ENCODE data around the gene ZDHHC7.

The ZDHHC7 gene

GRCh38 chr16:84931506-84931905 lies 79.8 kb downstream of the ZDHHC7 start:
- DNase-seq (ENCODE audit: insufficient read length, low spot score) (no peak), FAIRE-seq (no peak)
- TF ChIP-seq POLR2A (IDR thresholded peaks at IDR 0.05; ENCODE audit: low read depth, low read length), result no peak

- FAIRE-seq (no peak), DNase-seq (ENCODE audit: insufficient read length, low spot score) (no peak)
- TF ChIP-seq POLR2A (IDR thresholded peaks at IDR 0.05; ENCODE audit: low read depth, low read length), result no peak
Observed at GRCh38 chr16:84931107-84931494, 80.2 kb downstream of the ZDHHC7 start.

DNA sequence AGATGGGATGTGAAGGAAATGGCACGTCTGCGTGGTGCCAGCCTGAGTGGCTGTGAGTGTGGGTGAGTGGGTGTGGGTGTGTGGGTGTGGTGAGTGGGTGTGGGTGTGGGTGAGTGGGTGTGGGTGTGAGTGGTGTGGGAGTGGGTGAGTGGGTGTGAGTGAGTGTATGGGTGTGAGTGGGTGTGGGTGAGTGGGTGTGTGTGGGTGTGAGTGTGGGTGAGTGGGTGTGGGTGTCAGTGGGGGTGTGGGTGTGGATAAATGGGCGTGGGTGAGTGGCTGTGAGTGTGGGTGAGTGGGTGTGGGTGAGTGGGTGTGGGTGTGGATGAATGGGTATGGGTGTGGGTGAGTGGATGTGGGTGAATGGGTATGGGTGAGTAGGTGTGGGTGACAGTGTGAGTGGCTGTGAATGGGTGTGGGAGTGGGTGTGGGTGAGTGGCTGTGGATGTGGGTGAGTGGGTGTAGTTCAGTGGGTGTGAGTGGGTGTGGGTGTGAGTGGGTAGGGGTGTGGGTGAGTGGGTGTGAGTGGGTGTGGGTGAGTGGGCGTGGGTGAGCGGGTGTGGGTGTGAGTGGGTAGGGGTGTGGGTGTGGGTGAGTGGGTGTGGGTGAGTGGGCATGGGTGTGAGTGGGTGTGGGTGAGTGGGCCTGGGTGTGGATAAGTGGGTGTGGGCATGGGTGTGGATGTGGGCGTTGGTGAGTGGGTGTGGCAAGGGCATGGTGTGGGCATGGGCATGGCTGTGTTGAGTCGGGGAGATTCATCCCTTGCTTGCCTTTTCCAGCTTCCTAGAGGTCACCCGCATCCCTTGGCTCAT lies 80.8 kb downstream of the ZDHHC7 start:
- FAIRE-seq (no peak), DNase-seq (ENCODE audit: insufficient read length, low spot score) (no peak)
- no peak for TF ChIP-seq POLR2A (IDR thresholded peaks at IDR 0.05; ENCODE audit: low read depth, low read length)

DNA sequence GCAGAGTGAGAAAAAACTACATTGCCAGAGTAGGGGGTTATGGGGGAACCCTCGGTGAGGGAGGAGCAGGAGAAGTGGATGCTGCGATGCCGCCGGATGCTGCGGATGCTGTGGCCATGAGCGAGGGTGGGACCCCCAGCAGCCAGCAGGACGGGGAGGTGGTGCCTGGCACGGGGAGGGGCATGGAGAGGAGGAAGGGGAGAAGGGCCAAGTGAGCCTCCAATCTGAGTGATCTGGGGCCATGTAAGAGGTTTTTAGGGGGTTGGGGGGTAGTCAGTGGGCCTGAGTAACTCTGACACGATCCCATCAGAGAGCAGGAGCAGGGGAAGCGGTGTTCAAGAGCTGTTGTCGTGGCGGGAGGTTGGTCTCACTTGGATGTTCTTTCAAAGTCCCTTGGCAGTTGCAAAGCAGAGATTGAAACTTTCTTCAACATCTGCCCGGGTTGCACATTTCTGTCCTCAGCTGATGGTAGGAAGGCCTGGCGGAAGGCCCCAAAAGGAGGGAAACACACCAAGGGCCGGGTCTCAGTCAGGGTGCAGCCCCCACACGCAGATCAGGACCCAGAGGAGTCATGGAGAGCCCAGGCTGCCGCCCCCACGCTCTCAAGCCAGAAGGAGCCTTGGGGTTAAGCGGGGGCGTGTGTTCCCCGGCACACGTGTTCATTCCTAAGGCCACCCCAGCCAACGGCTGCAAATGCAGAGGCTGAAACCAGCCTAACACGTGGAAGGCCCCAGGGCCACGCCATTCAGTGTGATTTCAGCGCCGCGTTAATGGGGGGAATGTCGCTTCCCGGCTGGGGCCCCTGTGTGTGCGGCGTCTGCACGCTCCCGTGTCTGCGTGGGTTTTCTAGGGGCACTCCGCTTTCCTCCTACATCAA lies 81.7 kb downstream of the ZDHHC7 start:
- DNase-seq (ENCODE audit: insufficient read length, low spot score) (no peak), FAIRE-seq (no peak)
- TF ChIP-seq POLR2A (IDR thresholded peaks at IDR 0.05; ENCODE audit: low read depth, low read length), result no peak

DNA sequence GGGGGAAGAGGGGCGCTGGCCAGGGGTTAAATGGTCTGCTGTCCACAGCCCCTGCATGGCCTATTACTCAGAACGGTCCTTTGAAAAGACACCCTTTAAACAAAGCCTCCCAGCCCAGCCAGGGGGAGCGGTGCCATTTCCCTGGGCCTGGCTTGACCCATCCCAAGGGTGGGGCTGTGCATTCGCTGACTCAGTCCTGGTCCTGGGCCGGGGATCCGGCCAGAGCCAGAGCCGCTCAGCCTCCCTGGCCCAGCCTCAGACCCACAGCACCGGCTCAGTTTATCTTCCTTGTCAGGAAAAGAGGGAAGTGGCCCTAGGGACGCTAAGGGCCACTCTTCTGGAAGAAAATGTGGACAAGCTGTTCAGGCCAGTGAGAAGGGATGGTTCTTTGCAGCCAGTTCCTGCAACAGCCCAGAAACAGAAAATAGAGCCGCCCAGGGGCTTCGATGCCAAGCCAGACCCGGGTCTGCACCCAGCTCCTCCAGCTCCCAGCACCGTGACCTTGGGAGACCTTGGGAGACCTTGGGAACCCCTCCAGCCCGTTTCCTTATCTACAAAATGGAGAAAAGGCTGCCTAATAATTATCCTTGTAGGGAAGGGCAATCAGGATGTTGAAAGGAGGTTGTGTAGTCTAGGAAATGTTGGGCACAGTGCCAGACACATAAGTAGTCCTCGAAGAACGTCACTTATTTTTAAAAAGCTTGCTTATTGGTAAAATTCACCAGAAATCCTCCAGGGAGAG lies 82.5 kb downstream of the ZDHHC7 start:
- TF ChIP-seq POLR2A (IDR thresholded peaks at IDR 0.05; ENCODE audit: low read depth, low read length), result no peak
- DNase-seq (ENCODE audit: insufficient read length, low spot score) (peak; percentile 56), FAIRE-seq (no peak)

DNA sequence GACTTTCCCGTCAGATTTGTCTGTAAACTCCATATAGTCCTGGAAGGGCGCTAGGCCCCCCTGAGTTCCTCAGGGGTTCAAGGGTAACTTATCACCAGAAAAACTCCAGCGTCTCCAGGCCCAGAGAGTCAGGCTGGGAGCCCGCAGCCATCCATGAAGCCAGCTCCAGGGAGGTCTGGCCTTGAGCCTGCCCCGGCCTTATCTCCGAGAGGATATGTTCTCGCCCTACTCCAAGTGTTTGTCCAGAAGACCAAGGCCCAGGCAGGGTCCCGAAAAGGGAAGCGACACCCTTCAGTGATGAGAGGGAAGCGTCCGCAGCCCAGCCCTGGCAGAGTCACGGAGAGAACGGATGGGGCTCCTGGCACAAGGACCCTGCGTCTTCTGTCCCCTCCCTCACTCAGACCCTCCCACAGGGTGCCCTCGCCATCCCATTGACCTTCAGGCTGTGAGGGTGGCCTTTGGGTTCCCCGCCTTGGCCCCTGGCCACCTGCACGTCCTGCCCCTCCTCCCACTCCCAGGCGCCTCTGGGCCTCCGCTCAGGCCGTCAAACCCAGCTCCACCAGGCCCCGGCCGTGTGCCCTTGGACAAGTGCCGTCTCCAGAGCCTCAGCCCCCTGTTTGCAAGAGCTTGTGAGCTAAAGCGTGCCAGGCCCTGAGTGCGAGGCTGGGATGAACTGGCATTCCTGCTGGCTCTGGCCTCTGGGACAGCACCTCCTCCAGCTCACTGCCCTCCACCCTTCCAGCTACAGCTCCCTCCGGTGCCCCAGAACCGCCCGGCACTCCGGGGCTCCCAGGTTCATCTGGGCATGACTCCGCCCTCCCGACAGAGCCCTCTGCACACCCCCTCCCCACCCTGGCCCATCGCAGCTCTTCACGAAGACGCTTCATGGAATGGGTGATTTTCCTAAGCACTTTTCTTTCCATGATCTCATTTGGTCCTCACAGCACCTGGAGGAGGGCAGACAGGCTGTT lies 83.4 kb downstream of the ZDHHC7 start:
- no peak for FAIRE-seq
- no peak for TF ChIP-seq POLR2A (IDR thresholded peaks at IDR 0.05; ENCODE audit: low read depth, low read length)
- DNase-seq (ENCODE audit: insufficient read length, low spot score), result no peak

DNA sequence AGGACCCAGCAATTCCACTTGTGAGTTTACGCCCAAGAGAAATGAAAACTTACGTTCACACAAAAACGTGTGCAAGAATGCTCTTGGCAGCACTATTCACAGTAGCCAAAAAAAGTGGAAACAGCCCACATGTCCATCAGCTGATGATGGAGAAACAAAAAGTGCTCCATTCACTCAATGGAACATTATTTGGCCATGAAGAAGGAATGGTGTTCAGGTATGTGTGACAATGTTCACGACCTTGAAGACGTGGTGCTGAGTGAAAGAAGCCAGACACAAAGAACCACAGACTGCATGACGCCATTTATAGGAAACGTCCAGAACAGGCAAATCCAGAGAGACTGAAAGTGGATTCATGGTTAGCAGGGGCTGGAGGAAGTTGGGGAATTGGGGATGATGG lies 84.9 kb downstream of the ZDHHC7 start:
- FAIRE-seq (no peak), DNase-seq (ENCODE audit: insufficient read length, low spot score) (no peak)
- TF ChIP-seq POLR2A (IDR thresholded peaks at IDR 0.05; ENCODE audit: low read depth, low read length), result no peak

DNA sequence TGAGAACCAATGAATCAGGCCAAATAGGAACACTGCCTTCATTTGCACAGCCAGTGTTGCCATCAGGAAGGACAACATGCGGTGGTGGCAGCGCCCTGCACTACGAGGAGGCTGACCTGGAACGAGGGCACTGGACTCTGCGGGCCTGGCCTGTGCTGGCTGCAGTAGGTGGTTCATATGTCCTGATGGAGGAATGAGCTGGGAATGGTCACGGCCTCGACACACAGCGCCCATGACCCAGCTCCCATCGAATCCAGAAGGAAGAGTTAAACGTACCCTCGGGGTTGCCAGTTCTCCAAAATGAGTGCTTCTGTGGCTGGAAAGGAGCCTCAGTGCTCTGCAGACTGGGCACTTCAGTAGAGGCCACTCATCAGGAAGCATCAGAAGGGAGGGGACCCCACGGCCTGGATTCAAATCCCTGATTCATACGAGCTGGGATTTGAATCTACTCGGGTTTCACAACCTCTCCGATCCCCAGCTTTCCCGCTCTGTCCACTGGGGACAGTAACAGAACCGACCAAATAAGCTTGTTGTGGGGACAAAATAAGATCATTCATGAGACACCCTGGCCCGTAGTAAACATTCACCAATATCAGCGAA lies 85.5 kb downstream of the ZDHHC7 start:
- FAIRE-seq, result no peak
- TF ChIP-seq POLR2A (IDR thresholded peaks at IDR 0.05; ENCODE audit: low read depth, low read length), result no peak
- DNase-seq (ENCODE audit: insufficient read length, low spot score), result no peak

DNA sequence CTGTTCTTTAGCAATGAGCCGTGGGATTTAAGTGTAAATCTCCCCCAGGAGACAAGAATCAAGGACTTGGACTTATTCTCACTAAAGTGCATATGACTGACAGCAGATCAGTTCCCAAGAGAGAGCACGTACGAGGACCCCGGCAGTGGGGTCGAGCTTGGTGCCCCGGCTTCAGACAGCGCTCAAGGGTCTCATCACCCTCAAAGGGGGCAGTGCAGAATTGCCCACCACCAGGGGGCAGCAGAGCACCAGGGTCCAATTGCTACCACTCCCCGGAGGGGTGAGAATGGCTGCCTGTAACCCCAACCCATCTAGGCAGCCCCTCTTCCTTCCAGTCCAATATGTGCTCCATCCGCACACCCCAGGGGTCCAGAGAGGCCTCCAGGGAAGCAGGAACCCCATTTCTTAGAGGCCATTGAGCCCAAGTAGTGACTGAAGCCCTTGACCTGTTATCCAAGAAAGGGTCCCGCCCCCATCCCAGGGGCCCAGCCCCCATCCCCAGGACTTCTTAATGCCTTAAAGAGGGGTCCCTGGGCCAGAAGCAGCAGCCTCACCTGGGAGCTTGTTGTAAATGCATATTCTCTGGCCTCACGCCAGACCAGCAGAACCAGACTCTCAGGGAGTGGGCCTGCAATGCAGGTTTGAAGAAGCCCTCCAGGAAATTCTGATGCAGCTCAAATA lies 86.1 kb downstream of the ZDHHC7 start:
- DNase-seq (ENCODE audit: insufficient read length, low spot score), result no peak
- TF ChIP-seq POLR2A (IDR thresholded peaks at IDR 0.05; ENCODE audit: low read depth, low read length), result no peak
- FAIRE-seq, result no peak

DNA sequence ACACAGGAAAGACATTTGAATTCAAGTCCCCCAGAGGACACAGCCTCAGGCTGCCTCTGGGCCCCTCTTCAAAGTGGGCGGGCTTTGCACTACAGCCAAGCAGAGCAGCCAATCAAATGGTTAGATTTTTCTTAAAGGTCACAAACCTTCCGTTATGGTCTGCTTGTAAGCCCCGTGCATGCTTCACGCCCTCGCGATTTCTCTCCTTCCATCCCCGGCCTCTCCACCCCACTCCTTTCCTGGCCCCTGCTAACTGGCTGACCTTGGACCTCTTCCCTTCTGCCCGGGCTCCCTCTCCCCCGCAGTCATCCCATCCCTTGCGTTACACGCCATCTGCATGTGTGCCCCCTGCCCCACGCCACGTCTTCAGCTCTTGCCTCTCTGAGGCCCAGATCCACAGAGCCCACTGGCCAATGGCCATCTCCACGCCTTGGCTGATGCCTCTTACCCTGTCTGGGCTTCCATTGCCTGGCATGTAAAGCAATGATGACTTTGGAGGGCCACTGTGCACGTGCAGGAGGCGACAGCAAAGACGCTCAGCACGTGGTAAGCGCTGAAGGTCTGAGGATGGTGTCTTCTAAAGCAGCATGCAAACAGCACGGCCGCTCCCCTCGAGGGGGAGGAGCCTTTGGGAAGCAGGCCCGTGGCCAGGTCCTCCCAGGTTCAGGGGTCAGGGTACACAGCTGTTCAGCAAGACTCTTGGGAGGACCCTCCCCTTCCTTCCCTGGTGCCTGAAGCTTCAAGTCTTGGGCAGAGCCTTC lies 86.8 kb downstream of the ZDHHC7 start:
- no peak for DNase-seq (ENCODE audit: insufficient read length, low spot score)
- no peak for FAIRE-seq
- no peak for TF ChIP-seq POLR2A (IDR thresholded peaks at IDR 0.05; ENCODE audit: low read depth, low read length)

All from H54 (cell line).